Upper lobe of left lung (tissue), 6 donors: ENCODE measurements around the gene FAM177A1. TPM values are rescaled to one million over a fixed set of nuclear protein-coding genes. Genes with fewer than 3 reads are reported as not detected.

Source experiments
- ATAC-seq, 2 donors: fragments of 200-7000 bp; cut with Tn5 transposase; one replicate each; pipeline ENCODE4 v1.9.1; 2022; ENCODE audit warnings: mild to moderate bottlenecking in 2 of 2, moderate library complexity in 2 of 2; ENCODE audit not compliant: low FRiP score in 2 of 2
- DNase-seq, 2 donors: peaks; one replicate each; pipeline ENCODE4 v3.0.0-alpha.2; 2019 to 2020
- H3K27ac ChIP-seq, 4 donors: fragments of 200-600 bp; sonication (generic); one replicate each; pipeline ENCODE4 v1.5.1; 2016 to 2019
- H3K27me3 ChIP-seq, 4 donors: fragments of 200-600 bp; sonication (generic); one replicate each; pipeline ENCODE4 v1.5.1; 2017 to 2019
- H3K36me3 ChIP-seq, 4 donors: fragments of 200-600 bp; sonication (generic); one replicate each; pipeline ENCODE4 v1.5.1; 2016 to 2019
- H3K4me1 ChIP-seq, 4 donors: fragments of 200-600 bp; sonication (generic); one replicate each; pipeline ENCODE4 v1.5.1; 2018 to 2019
- H3K4me3 ChIP-seq, 4 donors: fragments of 200-600 bp; sonication (generic); one replicate each; pipeline ENCODE4 v1.5.1; 2017 to 2019; ENCODE audit warnings: mild to moderate bottlenecking in 2 of 4, moderate library complexity in 1 of 4
- H3K9me3 ChIP-seq, 4 donors: fragments of 200-600 bp; sonication (generic); one replicate each; pipeline ENCODE4 v1.5.1; 2018 to 2019
- EP300 ChIP-seq, 4 donors: sonication (generic); formaldehyde crosslinking; IDR thresholded peaks; one replicate each; pipeline ENCODE4 v1.5.1; 2017; ENCODE audit warnings: antibody characterized with exemption in 4 of 4, control low read depth in 2 of 4
- POLR2A ChIP-seq, 4 donors: fragments of 450-650 bp; IDR thresholded peaks; one replicate each; pipeline ENCODE4 v1.5.1; 2016 to 2017; ENCODE audit warnings: antibody characterized with exemption in 4 of 4, mild to moderate bottlenecking in 2 of 4
- POLR2AphosphoS5 ChIP-seq, 2 donors: sonication (generic); formaldehyde crosslinking; IDR thresholded peaks; one replicate each; pipeline ENCODE4 v1.5.1; 2017; ENCODE audit warnings: antibody characterized with exemption in 2 of 2
- WGBS, 2 donors: methylation state at CpG; one replicate each; pipeline ENCODE4 v1.1.5; 2017 to 2018; 5-methylcytosine and 5-hydroxymethylcytosine counted together
- total RNA-seq, 6 donors: library from RNA; depleted of rRNA in 4 of 6; stranded (reverse); fragments of >200 nt in 4 of 6; gene quantifications; one replicate each; pipeline versions ENCODE4 v1.1.0 to v1.2.1, GENCODE V29; 2016 to 2021
- TF ChIP-seq, protein P1 (sequence below), 6 experiments: fragments of 450-650 bp in 4 of 6; fragments of 200-600 bp in 2 of 6; sonication (generic) in 2 of 6; IDR thresholded peaks; one replicate each; pipeline ENCODE4 v1.5.1; 2016 to 2019; ENCODE audit warnings: antibody characterized with exemption in 6 of 6
- donor health status: DM: no; HTN: no; CAD: no; lungs with moderate emphysema.
- donor health status: DM: no; HTN: yes; CAD: no; lungs with severe emphysema.

FAM177A1 gene
- total RNA-seq, 6 donors from 2014 or later, result 88.5 to 221 (median 116) TPM

DNA sequence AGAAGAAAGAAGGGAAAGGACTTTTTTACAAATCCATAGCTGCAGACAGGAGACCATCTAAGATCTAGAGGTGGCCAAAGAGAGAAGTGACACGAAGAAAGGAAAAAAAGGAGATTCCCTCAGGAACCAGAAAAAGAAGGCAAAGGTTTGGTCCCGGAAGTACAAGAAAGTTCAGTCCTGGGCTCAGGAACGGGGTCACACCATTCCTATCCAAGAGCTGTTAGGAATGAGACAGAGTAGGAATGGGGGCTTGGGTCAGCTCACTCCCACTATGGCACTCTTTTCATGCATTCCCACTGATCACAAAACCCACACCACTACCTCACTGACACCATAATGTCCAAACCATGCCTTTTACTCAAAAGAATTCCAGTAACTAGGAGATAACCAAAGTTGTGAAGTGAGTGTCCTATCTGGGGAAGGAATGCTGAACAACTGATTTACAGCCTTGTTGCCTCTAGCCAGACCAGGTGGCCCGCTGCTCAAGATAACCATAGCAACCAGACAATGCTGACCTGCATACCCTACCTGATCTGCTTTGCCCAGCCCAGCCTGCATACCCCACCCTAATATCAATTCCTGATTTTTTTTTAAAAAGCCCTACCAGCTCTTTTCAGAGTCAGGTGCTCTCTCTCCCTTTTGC, 67.4 kb downstream of the FAM177A1 start:
- 92 to 94% methylated on average over 4 of the region's 4 CpGs for WGBS, 2 donors
- H3K27ac ChIP-seq, result no peak overlapping the region
- no peaks in the 10 kb centered on the region for H3K27me3 ChIP-seq
- no peaks in the 10 kb centered on the region for H3K9me3 ChIP-seq
- DNase-seq, result no peak
- TF ChIP-seq, protein P1, sequence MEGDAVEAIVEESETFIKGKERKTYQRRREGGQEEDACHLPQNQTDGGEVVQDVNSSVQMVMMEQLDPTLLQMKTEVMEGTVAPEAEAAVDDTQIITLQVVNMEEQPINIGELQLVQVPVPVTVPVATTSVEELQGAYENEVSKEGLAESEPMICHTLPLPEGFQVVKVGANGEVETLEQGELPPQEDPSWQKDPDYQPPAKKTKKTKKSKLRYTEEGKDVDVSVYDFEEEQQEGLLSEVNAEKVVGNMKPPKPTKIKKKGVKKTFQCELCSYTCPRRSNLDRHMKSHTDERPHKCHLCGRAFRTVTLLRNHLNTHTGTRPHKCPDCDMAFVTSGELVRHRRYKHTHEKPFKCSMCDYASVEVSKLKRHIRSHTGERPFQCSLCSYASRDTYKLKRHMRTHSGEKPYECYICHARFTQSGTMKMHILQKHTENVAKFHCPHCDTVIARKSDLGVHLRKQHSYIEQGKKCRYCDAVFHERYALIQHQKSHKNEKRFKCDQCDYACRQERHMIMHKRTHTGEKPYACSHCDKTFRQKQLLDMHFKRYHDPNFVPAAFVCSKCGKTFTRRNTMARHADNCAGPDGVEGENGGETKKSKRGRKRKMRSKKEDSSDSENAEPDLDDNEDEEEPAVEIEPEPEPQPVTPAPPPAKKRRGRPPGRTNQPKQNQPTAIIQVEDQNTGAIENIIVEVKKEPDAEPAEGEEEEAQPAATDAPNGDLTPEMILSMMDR (IDR thresholded peaks at IDR 0.05), result no peak
- no peak for TF ChIP-seq POLR2A (IDR thresholded peaks at IDR 0.05)
- no peak for TF ChIP-seq POLR2AphosphoS5 (IDR thresholded peaks at IDR 0.05)
- TF ChIP-seq EP300 (IDR thresholded peaks at IDR 0.05), result no peak
- H3K4me1 ChIP-seq, result peaks cover 0 to 4% (median under 1%) of the 10 kb centered on the region in 4 donors
- ATAC-seq, result no peak
- peaks cover 18 to 73% (median 45%) of the 10 kb centered on the region in 4 donors for H3K36me3 ChIP-seq
- no peak overlapping the region for H3K4me3 ChIP-seq

DNA sequence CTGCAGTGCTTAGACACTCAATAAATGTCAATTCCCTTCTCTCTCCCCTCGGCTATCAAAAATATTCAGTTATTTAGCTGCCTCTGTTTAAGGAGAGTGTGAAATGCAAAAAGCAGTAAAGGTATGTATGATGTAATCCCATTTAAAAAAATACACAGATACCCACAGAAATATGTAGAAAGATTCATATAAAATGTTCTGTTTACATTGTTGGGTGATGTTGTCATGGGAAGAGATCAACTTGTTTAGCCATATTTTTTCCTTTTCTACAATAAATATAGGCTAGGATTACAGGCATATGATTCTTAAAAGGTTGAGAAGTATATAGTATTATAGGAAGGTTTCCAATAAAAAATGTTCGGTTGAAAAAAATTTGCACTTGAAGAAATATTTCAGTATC, 68.0 kb downstream of the FAM177A1 start:
- 83 to 86% methylated on average over 2 of the region's 2 CpGs for WGBS, 2 donors
- H3K27me3 ChIP-seq, result no peaks in the 10 kb centered on the region
- DNase-seq (no peak), ATAC-seq (no peak)
- no peaks in the 10 kb centered on the region for H3K9me3 ChIP-seq
- no peak for TF ChIP-seq EP300 (IDR thresholded peaks at IDR 0.05)
- TF ChIP-seq, protein P1 (IDR thresholded peaks at IDR 0.05), result no peak
- TF ChIP-seq POLR2AphosphoS5 (IDR thresholded peaks at IDR 0.05), result no peak
- TF ChIP-seq POLR2A (IDR thresholded peaks at IDR 0.05), result no peak
- H3K27ac ChIP-seq, result no peak overlapping the region
- H3K4me1 ChIP-seq, result peaks cover 0 to 7% (median 2%) of the 10 kb centered on the region in 4 donors
- H3K4me3 ChIP-seq, result no peak overlapping the region
- H3K36me3 ChIP-seq, result peaks cover 18 to 67% (median 41%) of the 10 kb centered on the region in 4 donors

DNA sequence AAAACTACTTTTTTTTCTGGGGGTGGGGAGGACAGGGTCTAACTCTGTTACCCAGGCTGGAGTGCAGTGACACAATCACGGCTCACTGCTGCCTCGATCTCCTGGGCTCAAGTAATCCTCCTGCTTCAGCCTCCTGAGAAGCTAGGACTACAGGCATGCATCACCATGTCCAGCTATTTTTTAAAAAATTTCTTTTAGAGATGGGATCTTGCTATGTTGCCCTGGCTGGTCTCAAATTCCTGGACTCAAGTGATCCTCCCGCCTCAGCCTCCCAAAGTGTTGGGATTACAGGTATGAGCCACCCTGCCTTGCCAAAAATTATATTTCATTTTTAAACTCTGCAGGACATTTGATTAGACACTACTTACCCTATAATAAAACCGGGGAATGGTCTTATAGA, 70.2 kb downstream of the FAM177A1 start:
- H3K4me3 ChIP-seq, result no peak overlapping the region
- peaks cover 6 to 22% (median 12%) of the 10 kb centered on the region in 4 donors for H3K4me1 ChIP-seq
- no peaks in the 10 kb centered on the region for H3K9me3 ChIP-seq
- DNase-seq (no peak), ATAC-seq (no peak)
- H3K27me3 ChIP-seq, result no peaks in the 10 kb centered on the region
- H3K36me3 ChIP-seq, result peaks cover 10 to 53% (median 25%) of the 10 kb centered on the region in 4 donors
- WGBS, 2 donors, result 95 to 98% methylated on average over 4 of the region's 4 CpGs
- TF ChIP-seq EP300 (IDR thresholded peaks at IDR 0.05) (no peak), POLR2AphosphoS5 (IDR thresholded peaks at IDR 0.05) (no peak), POLR2A (IDR thresholded peaks at IDR 0.05) (no peak)
- TF ChIP-seq, protein P1 (IDR thresholded peaks at IDR 0.05), result no peak
- no peak overlapping the region for H3K27ac ChIP-seq

DNA sequence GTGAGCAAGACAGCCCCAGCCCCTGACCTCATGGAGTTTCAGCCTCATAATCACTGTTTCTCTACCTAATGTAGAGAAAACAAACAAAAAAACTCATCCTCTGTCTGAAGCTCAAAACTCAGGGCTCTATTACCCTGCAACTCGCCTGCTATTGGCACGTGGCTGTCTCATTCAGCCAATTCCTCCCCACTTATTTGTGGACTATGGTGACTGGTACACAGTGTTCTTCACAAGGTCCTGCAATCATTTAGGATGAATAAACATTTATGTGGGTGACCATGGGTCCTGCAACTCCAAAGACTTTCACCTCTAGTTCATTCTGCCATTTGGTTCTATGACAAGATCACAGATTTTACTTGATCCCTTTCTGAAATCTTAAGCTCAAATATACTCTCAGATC, 71.0 kb downstream of the FAM177A1 start:
- ATAC-seq, result no peak
- peaks cover 10 to 45% (median 19%) of the 10 kb centered on the region in 4 donors for H3K36me3 ChIP-seq
- peaks cover 6 to 23% (median 12%) of the 10 kb centered on the region in 4 donors for H3K4me1 ChIP-seq
- DNase-seq, result no peak
- no peak for TF ChIP-seq POLR2A (IDR thresholded peaks at IDR 0.05)
- TF ChIP-seq EP300 (IDR thresholded peaks at IDR 0.05), result peak in 1 of 4 donors; percentile 4
- TF ChIP-seq POLR2AphosphoS5 (IDR thresholded peaks at IDR 0.05), result no peak
- TF ChIP-seq, protein P1 (IDR thresholded peaks at IDR 0.05), result no peak
- H3K4me3 ChIP-seq, result no peak overlapping the region
- no peaks in the 10 kb centered on the region for H3K27me3 ChIP-seq
- H3K27ac ChIP-seq, result no peak overlapping the region
- no peaks in the 10 kb centered on the region for H3K9me3 ChIP-seq
- WGBS, 2 donors, result 90 to 100% methylated on average over 2 of the region's 2 CpGs
